ENCODE results near the gene BSG.
"Not testable (repeated sequence)": the region's sequence is repeated elsewhere in the genome, so short reads cannot be mapped to it uniquely, and the experiment has no call there.

BSG gene

GRCh38 chr19:604355-604754 is 32.0 kb downstream of the BSG start:
- DNase-seq (ENCODE audit: low read depth) = no peak

- DNase-seq (ENCODE audit: low read depth) = not testable (repeated sequence)
These were observed 32.9 kb downstream of the BSG start for GRCh38 chr19:605061-605971.

DNA sequence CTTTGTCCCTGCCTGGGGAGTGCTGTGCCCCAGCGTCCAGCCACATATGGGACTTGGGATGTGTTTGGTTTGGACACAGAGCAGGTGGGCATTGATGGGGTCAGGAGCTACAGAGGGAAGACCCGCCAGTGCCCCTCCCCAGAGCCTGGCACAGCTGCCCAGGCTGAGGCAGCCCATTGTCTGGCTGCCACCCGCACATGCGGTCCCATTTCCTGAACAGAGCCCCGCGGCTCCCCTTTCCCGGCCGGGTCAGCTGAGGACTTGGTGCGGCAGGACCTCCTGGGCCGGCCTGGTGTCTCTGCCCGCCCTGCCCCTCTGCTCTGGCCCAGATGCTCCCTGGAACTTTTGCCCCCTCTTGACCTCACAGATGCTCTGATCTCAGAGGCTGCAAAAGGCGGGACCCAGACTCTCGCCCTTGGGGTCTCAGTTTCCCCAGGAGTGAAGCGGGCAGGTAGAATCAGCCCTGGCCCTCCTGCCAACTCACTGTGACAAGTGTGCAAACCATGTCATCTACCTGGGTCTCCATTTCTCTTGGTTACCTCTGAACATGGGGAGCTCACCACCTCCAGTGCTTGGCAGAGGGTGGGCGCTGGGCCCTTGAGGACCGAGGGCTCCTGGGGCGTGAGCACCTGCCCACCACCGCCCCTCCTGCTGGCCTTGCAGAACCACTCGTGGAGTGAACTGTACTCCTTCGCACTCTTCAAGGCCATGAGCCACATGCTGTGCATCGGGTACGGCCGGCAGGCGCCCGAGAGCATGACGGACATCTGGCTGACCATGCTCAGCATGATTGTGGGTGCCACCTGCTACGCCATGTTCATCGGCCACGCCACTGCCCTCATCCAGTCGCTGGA is 35.1 kb downstream of the BSG start:
- no peak for DNase-seq (ENCODE audit: low read depth)

DNA sequence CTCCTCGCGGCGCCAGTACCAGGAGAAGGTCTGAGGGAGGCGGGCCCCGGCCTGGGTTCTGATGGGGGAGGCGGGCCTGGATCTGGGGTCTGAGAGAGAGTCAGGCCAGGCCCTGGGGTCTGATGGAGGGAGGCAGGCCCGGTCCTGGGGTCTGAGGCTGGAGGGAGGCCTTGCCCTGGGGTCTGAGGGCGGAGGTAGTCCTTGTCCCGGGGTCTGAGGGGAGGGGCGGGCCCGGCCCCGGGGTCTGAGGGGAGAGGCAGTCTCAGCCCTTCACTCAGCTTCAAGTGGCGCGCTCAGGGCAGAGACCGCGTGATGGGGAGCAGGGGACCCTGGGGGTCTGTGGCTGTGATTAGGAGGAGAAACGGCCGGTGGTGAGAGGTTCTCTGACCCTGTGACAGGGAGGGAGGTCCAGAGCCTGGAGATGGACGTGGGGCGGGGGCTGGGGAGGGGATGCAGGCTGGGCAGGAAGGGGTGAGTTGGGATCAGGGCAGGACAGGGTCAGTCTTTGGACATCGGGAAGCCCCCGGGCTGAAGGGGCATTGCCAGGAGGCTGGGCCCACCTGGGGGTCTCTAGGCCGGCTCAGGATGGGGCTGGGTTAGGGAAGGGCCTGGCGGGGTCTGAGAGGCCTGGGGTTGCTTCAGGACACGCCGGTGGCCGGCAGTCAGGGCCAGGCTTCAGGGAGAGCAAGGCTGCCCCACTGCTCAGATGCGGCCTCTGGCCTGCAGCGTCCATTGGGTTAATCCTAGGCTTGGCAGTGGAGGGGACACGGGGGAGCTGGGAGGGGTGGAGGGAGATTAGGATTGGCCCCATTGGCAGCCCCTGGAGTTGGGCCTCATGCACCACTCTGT is 36.0 kb downstream of the BSG start:
- no peak for DNase-seq (ENCODE audit: low read depth)

DNA sequence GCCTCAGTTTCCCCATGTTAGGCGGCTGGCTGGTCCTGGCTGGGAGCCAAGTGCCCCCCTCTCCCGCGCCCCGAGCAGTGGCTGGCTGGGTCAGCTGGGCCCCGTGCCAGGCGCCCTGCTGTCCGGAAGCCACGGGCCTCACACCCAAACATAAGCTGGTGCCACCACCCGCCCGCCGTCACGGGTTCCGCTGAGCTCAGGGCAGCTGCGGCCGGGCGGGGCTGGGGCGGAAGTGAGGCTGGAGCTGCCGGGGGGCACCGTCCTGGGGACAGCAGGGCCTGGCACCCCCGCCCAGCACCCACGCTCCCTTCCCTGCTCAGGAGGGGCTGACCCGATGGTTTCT is 36.6 kb downstream of the BSG start:
- peak; percentile 63 for DNase-seq (ENCODE audit: low read depth)

DNA sequence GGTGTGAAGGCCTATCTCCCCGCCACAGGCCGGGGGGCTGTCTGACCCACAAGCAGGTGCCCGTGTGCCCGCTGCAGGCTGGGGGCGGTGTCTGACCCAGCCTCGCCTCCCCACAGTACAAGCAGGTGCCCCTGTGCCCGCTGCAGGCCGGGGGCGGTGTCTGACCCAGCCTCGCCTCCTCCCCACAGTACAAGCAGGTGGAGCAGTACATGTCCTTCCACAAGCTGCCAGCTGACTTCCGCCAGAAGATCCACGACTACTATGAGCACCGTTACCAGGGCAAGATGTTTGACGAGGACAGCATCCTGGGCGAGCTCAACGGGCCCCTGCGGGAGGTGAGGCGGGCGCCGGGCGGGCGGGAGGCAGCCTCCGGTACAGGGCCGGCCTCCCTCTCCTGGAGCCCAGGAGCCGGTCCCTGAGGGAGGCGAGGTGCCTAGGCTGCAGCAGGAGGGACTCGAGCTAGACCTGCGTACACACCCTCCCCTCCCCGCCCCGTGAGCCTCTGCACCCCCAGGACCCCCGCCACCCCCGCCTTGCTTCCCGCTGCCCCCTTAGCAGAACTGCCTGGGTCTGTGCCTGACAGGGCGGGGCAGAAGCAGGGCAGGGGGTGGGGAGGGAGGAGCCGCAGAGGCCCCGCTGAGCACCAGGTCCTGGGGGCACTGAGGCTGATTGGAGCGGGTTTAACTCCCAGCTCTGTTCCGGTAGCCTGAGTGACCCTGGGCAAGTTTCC is 37.8 kb downstream of the BSG start:
- peak; percentile 61 for DNase-seq (ENCODE audit: low read depth)

DNA sequence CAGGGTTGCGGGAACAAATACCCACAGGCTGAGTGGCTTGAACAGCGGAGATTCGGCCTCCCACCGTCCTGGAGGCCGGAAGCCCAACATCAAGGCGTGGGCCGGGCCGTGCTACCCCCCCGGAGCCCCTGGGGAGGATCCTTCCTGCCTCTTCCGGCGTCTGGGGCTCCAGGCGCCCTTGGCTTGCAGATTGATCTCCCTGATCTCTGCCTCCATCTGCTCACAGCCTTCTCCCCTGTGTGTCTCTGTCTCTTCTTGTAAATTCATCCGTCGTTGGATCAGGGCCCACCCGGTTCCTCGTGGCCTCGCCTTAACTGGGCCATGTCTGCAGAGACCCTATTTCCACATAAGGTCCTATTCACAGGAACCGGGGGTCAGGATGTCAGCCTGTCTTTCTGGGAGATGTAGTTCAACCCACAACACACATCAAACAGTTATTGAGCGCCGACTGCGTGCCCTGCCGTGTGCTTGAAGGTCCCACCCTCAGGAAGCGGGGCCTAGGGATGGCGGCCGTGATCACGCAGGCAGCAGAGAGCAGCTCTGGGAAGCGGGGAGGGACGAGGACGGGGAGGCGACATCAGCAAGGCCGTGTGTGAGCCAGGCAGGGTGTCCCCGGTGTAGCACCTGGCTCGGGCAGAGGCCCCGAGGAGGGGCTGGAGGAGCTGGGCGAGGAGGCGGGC is 38.5 kb downstream of the BSG start:
- DNase-seq (ENCODE audit: low read depth) = peak; percentile 95

- no peak for DNase-seq (ENCODE audit: low read depth)
These were observed 39.1 kb downstream of the BSG start for GRCh38 chr19:611481-611868.

GRCh38 chr19:612941-613340 is 40.5 kb downstream of the BSG start:
- no peak for DNase-seq (ENCODE audit: low read depth)

GRCh38 chr19:613732-614567 is 41.6 kb downstream of the BSG start:
- no peak for DNase-seq (ENCODE audit: low read depth)

GRCh38 chr19:615619-616018 is 43.2 kb downstream of the BSG start:
- no peak for DNase-seq (ENCODE audit: low read depth)

- no peak for DNase-seq (ENCODE audit: low read depth)
These were observed 43.8 kb downstream of the BSG start for GRCh38 chr19:616062-616700.

DNA sequence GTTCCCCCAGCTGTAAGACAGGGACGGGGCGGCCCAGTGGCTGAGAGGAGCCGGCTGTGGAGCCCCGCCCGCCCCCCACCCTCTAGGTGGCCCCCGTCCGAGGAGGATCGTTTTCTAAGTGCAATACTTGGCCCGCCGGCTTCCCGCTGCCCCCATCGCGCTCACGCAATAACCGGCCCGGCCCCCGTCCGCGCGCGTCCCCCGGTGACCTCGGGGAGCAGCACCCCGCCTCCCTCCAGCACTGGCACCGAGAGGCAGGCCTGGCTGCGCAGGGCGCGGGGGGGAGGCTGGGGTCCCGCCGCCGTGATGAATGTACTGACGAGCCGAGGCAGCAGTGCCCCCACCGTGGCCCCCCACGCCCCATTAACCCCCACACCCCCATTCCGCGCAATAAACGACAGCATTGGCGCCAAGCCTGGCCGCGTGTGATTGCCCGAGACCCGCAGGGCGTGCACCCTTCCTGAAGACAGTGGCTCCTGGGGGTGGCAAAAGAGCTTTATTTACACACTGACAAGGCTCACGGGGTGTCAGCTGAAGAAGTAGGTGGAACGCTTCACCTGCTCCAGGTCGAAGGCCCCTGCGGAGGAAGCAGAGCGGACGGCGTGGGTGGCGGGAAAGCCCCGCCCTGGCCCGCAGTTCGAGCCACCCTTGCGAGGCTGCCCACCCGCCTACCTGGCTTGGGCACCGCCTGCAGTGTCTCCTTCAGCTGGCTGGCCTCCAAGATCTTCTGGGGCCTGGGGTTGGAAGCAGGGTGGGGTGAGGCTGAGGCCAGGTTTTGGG is 44.5 kb downstream of the BSG start:
- DNase-seq (ENCODE audit: low read depth) = no peak

GRCh38 chr19:617551-618246 is 45.3 kb downstream of the BSG start:
- no peak for DNase-seq (ENCODE audit: low read depth)

- DNase-seq (ENCODE audit: low read depth) = no peak
These were observed 45.8 kb downstream of the BSG start for GRCh38 chr19:618247-618619.

DNA sequence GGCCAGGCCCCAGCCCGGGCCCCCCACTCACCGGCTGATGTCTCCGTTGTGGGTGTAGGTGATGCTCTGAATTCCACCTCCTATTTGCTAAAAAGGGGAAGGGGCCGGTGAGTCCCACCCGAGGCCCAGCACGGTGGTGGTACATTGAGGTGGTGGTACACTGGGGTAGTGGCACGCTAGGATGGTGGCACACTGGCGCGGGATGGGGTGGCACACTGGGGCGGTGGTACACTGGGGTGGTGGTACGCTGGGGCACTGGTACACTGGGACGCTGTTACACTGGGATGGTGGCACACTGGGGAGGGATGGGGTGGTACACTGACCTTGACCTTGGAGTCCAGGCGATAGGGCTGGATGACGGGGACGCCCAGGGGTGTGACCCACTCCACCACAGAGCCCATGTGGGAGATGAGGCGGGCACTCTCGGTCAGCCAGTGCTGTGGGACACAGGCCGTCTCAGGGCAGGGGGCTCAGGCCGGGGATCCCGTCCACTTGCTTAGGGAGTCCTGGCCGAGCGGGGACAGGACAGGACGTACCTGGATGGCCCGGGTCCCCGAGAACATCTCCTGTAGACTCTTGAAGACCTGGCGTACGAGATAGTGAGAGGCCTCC is 46.4 kb downstream of the BSG start:
- no peak for DNase-seq (ENCODE audit: low read depth)

DNA sequence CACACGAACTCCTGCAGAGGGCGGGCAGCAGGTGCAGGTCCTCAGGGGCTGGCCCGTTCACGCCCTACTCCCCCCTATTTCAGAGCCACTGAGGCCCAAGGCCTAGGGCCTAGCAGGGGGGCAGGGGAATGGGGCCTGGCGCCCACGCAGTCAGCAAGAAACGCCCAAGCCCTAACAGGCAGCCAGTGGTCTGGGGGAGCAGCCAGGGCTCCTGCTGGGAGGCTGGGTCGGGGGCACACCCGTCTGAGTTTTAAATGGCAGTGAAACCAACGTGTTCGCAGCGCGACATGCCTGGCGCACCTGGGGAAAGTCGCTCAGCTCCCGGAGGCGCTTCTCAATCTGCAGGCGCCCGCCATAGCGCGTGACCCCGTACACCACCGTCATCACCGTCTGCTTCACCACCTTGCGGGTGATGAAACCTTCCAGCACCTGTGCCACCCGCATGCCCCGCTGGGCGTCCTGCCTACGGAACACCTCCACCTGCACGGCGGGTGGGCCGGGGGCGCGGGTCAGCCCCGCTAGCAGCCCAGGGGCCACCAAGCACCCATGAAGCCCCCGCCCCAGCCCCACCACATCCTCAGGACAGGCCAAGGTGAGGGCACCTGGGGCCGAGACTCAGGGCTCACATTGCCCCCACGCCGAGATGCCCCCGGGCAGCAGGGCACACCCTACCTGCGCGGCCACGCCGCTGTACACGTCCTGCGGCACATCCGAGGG is 47.0 kb downstream of the BSG start:
- no peak for DNase-seq (ENCODE audit: low read depth)
